GM12878 (cell line): Measurements from ENCODE around the gene TMEM237. TPM values are rescaled to one million over a fixed set of nuclear protein-coding genes. Genes with fewer than 3 reads are reported as not detected.

Experiments
- ATAC-seq: fragments of 200-7000 bp; cut with Tn5 transposase; 3 replicates; pipeline ENCODE4 v1.9.1; 2020; ENCODE audit warnings: mild to moderate bottlenecking, moderate library complexity
- BruUV-seq: library from RNA; stranded (reverse); fragments of 400-500 nt; replicated peaks from 2 replicates; lab custom pipeline; 2021; lab: Mats Ljungman, UMichigan
- CTCF ChIA-PET: fragments of 300-600 bp; sonication (Branson Sonifier 250); formaldehyde crosslinking; extraction: SDS; loops from one replicate; lab custom pipeline; 2021; ENCODE audit warnings: inconsistent platforms; lab: Yijun Ruan, JAX
- POLR2A ChIA-PET: fragments of 350-600 bp; formaldehyde crosslinking; extraction: SDS; loops from one replicate; lab custom pipeline; 2021; ENCODE audit warnings: inconsistent platforms; lab: Charles Lee
- RAD21 ChIA-PET: fragments of 300-600 bp; sonication (Branson Sonifier 250); formaldehyde crosslinking; loops from one replicate; lab custom pipeline; 2023; ENCODE audit warnings: antibody characterized with exemption; ENCODE audit not compliant: unreplicated experiment; lab: Charles Lee
- SMC1A ChIA-PET: fragments of 300-600 bp; sonication (Branson Sonifier 250); formaldehyde crosslinking; loops from one replicate; lab custom pipeline; 2023; ENCODE audit not compliant: unreplicated experiment, uncharacterized antibody; lab: Charles Lee
- DNase-seq: peaks from one replicate; pipeline ENCODE4 v3.0.0-alpha.2; 2011; ENCODE audit warnings: low read depth, low spot score
- FAIRE-seq: peaks from 3 replicates; lab custom pipeline; 2011; peaks lifted over from hg19 to GRCh38; lab: Jason Lieb, UNC
- H2AFZ ChIP-seq: 2 replicates; pipeline ENCODE4 v1.6.0; 2011; ENCODE audit warnings: low read depth, low read length, control low read depth; ENCODE audit not compliant: control insufficient read depth
- H3K27ac ChIP-seq: 2 replicates; pipeline ENCODE4 v1.5.1; 2011; ENCODE audit warnings: control low read depth; ENCODE audit not compliant: control insufficient read depth, insufficient read depth
- H3K27me3 ChIP-seq, 2 experiments: replicated peaks in 1 of 2; 2 replicates each; pipeline versions ENCODE4 v1.6.0 to v1.6.1; 2011; ENCODE audit warnings: low read length in 1 of 2; ENCODE audit not compliant: control insufficient read depth in 2 of 2, insufficient read depth in 2 of 2
- H3K36me3 ChIP-seq, 2 experiments: 2 replicates each; pipeline ENCODE4 v1.5.1; 2011; ENCODE audit warnings: low read length in 1 of 2; ENCODE audit not compliant: control insufficient read depth in 2 of 2, insufficient read depth in 2 of 2
- H3K4me1 ChIP-seq: 2 replicates; pipeline ENCODE4 v1.6.1; 2011; ENCODE audit warnings: mild to moderate bottlenecking, low read length, moderate library complexity, mixed read lengths; ENCODE audit not compliant: control insufficient read depth, insufficient read depth
- H3K4me2 ChIP-seq: 2 replicates; pipeline ENCODE4 v1.6.0; 2011; ENCODE audit warnings: control low read depth; ENCODE audit not compliant: control insufficient read depth, insufficient read depth
- H3K4me3 ChIP-seq: fragments of 200-600 bp; sonication (generic); 2 replicates; pipeline ENCODE4 v1.5.1; 2016
- H3K79me2 ChIP-seq: 2 replicates; pipeline ENCODE4 v1.6.0; 2011; ENCODE audit warnings: low read length; ENCODE audit not compliant: control insufficient read depth, insufficient read depth
- H3K9ac ChIP-seq: 2 replicates; pipeline ENCODE4 v1.8.0; 2011; ENCODE audit warnings: low read length, control low read depth, mixed read lengths; ENCODE audit not compliant: control insufficient read depth, insufficient read depth
- H3K9me3 ChIP-seq: replicated peaks from 3 replicates; pipeline ENCODE4 v1.5.1; 2011; ENCODE audit warnings: mild to moderate bottlenecking, low read length; ENCODE audit not compliant: control insufficient read depth, insufficient read depth
- H4K20me1 ChIP-seq: 2 replicates; pipeline ENCODE4 v1.6.0; 2011; ENCODE audit not compliant: control insufficient read depth, insufficient read depth
- BHLHE40 ChIP-seq, 2 experiments: fragments of 450-650 bp in 1 of 2; IDR thresholded peaks; 2 replicates each; pipeline ENCODE4 v1.6.1; 2011 to 2017; ENCODE audit warnings: low read depth in 2 of 2, borderline replicate concordance in 1 of 2, improper control_type of control experiment in 1 of 2, low read length in 1 of 2, mild to moderate bottlenecking in 1 of 2
- CREB1 ChIP-seq: IDR thresholded peaks from 2 replicates; pipeline ENCODE4 v1.6.1; 2012; ENCODE audit warnings: low read depth, mild to moderate bottlenecking, inconsistent platforms
- CUX1 ChIP-seq: IDR thresholded peaks from 2 replicates; pipeline ENCODE4 v1.6.1; 2012; ENCODE audit warnings: improper control_type of control experiment, low read depth, low read length; ENCODE audit not compliant: insufficient replicate concordance
- GABPA ChIP-seq: IDR thresholded peaks from 2 replicates; pipeline ENCODE4 v1.6.1; 2014; ENCODE audit warnings: antibody characterized with exemption, low read depth, mild to moderate bottlenecking, inconsistent platforms
- LARP7 ChIP-seq: fragments of 450-650 bp; IDR thresholded peaks from 2 replicates; pipeline ENCODE4 v1.6.1; 2017; ENCODE audit warnings: mild to moderate bottlenecking
- MXI1 ChIP-seq: fragments of 150-350 bp; IDR thresholded peaks from 2 replicates; pipeline ENCODE4 v1.6.1; 2011; ENCODE audit warnings: low read depth, mild to moderate bottlenecking, inconsistent platforms, low read length, improper control_type of control experiment
- NFYB ChIP-seq: IDR thresholded peaks from 2 replicates; pipeline ENCODE4 v1.6.1; 2011; ENCODE audit warnings: low read depth, mild to moderate bottlenecking, low read length, improper control_type of control experiment, moderate library complexity; ENCODE audit not compliant: insufficient read depth
- SIN3A ChIP-seq: IDR thresholded peaks from 2 replicates; pipeline ENCODE4 v1.6.1; 2012; ENCODE audit warnings: low read depth, low read length, improper control_type of control experiment
- ZNF24 ChIP-seq: fragments of 450-650 bp; IDR thresholded peaks from 2 replicates; pipeline ENCODE4 v1.6.1; 2017; ENCODE audit warnings: antibody characterized with exemption, mild to moderate bottlenecking
- WGBS: methylation state at CpG from one replicate; pipeline ENCODE4 v1.1.6; 2016; ENCODE audit warnings: low lambda C conversion rate; ENCODE audit not compliant: insufficient replicate concordance, insufficient coverage; ENCODE audit errors: missing lambda C conversion rate; 5-methylcytosine and 5-hydroxymethylcytosine counted together
- in situ Hi-C: fragments of 300-500 bp; cut with MboI; formaldehyde crosslinking; loops from 9 replicates; pipeline ENCODE4 v1.14.3; 2018; ENCODE audit warnings: mixed read lengths
- intact Hi-C: fragments of 100-400 bp; cut with micrococcal nuclease; formaldehyde crosslinking; loops from one replicate; pipeline ENCODE4 v1.14.2; 2022; ENCODE audit not compliant: unreplicated experiment
- polyA plus RNA-seq, 11 experiments: library from polyadenylated mRNA; depleted of rRNA in 4 of 11; unstranded in 6 of 11; stranded (reverse) in 5 of 11; fragments of >200 nt; fragmentation: Nextera tagmentation in 4 of 11; fragmentation: Illumina TruSeq in 1 of 11; extraction: Ambion mirVana in 4 of 11; extraction: Trizol in 1 of 11; gene quantifications; 1 replicate in 1 of 11; 2 replicates in 10 of 11; pipeline versions ENCODE4 v1.2.1 to v1.2.3, GENCODE V29; 2011 to 2016; ENCODE audit warnings: inconsistent platforms in 2 of 11, missing spikeins in 2 of 11, low read depth in 1 of 11
- total RNA-seq, 4 experiments: library from RNA; depleted of rRNA in 3 of 4; stranded (reverse); fragments of >200 nt in 3 of 4; fragmentation: Illumina TruSeq in 1 of 4; extraction: Trizol in 1 of 4; gene quantifications; 2 replicates each; pipeline versions ENCODE4 v1.2.1 to v1.2.3, GENCODE V29; 2013 to 2021
- TF ChIP-seq, protein P1 (sequence below): fragments of 450-650 bp; IDR thresholded peaks from 2 replicates; pipeline ENCODE4 v1.6.1; 2017; ENCODE audit warnings: antibody characterized with exemption, mild to moderate bottlenecking, moderate library complexity
- TF ChIP-seq, protein P2 (sequence below): fragments of 450-650 bp; IDR thresholded peaks from 2 replicates; pipeline ENCODE4 v1.6.1; 2016; ENCODE audit warnings: mild to moderate bottlenecking
- TF ChIP-seq, protein P3 (sequence below): fragments of 450-650 bp; formaldehyde crosslinking; IDR thresholded peaks from 2 replicates; pipeline ENCODE4 v1.5.0; 2022; ENCODE audit warnings: mild to moderate bottlenecking, missing genetic modification characterization

TMEM237 gene
- total and polyA plus RNA-seq, 10 of the 15 experiments (the other 5 are each of a cell fraction or from before 2014, with no cell fraction given) = 15.0 to 43.7 (median 29.3) TPM

DNA sequence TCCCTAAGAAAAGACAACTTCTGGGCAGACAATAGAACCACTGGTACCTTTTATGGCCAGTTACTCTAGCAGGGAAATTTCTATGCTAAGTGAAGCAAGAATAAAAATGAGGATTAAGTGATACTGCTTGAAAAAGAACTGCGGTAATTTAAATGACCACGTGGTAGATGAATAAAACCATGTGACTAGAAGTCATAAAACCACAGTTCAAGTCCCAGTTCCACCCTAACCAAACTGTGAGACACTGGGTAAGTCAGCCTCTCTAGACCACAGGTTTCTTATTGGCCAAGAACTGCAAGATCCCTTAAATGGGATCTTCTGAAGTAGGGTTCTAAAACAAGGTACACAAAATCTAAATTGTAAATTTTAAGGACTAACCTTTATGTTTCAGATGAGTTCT is 12.7 kb downstream of the TMEM237 start:
- no peak for ATAC-seq
- no peak for TF ChIP-seq SIN3A
- TF ChIP-seq, protein P1, sequence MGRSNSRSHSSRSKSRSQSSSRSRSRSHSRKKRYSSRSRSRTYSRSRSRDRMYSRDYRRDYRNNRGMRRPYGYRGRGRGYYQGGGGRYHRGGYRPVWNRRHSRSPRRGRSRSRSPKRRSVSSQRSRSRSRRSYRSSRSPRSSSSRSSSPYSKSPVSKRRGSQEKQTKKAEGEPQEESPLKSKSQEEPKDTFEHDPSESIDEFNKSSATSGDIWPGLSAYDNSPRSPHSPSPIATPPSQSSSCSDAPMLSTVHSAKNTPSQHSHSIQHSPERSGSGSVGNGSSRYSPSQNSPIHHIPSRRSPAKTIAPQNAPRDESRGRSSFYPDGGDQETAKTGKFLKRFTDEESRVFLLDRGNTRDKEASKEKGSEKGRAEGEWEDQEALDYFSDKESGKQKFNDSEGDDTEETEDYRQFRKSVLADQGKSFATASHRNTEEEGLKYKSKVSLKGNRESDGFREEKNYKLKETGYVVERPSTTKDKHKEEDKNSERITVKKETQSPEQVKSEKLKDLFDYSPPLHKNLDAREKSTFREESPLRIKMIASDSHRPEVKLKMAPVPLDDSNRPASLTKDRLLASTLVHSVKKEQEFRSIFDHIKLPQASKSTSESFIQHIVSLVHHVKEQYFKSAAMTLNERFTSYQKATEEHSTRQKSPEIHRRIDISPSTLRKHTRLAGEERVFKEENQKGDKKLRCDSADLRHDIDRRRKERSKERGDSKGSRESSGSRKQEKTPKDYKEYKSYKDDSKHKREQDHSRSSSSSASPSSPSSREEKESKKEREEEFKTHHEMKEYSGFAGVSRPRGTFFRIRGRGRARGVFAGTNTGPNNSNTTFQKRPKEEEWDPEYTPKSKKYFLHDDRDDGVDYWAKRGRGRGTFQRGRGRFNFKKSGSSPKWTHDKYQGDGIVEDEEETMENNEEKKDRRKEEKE = no peak
- TF ChIP-seq CREB1 = no peak
- TF ChIP-seq CUX1 = no peak
- TF ChIP-seq LARP7 = no peak
- no peak for TF ChIP-seq GABPA
- TF ChIP-seq, protein P2, sequence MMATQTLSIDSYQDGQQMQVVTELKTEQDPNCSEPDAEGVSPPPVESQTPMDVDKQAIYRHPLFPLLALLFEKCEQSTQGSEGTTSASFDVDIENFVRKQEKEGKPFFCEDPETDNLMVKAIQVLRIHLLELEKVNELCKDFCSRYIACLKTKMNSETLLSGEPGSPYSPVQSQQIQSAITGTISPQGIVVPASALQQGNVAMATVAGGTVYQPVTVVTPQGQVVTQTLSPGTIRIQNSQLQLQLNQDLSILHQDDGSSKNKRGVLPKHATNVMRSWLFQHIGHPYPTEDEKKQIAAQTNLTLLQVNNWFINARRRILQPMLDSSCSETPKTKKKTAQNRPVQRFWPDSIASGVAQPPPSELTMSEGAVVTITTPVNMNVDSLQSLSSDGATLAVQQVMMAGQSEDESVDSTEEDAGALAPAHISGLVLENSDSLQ = no peak
- no peak for TF ChIP-seq MXI1
- TF ChIP-seq, protein P3, sequence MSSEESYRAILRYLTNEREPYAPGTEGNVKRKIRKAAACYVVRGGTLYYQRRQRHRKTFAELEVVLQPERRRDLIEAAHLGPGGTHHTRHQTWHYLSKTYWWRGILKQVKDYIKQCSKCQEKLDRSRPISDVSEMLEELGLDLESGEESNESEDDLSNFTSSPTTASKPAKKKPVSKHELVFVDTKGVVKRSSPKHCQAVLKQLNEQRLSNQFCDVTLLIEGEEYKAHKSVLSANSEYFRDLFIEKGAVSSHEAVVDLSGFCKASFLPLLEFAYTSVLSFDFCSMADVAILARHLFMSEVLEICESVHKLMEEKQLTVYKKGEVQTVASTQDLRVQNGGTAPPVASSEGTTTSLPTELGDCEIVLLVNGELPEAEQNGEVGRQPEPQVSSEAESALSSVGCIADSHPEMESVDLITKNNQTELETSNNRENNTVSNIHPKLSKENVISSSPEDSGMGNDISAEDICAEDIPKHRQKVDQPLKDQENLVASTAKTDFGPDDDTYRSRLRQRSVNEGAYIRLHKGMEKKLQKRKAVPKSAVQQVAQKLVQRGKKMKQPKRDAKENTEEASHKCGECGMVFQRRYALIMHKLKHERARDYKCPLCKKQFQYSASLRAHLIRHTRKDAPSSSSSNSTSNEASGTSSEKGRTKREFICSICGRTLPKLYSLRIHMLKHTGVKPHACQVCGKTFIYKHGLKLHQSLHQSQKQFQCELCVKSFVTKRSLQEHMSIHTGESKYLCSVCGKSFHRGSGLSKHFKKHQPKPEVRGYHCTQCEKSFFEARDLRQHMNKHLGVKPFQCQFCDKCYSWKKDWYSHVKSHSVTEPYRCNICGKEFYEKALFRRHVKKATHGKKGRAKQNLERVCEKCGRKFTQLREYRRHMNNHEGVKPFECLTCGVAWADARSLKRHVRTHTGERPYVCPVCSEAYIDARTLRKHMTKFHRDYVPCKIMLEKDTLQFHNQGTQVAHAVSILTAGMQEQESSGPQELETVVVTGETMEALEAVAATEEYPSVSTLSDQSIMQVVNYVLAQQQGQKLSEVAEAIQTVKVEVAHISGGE (CRISPR knock-in tag) = no peak
- TF ChIP-seq NFYB = no peak
- no peak for TF ChIP-seq ZNF24
- no peak for TF ChIP-seq BHLHE40 (IDR thresholded peaks at IDR 0.05; ENCODE audit: borderline replicate concordance in 1 of 2, low read depth in 2 of 2, low read length in 1 of 2)
- Histone ChIP-seq H3K36me3 (no peaks in the 10 kb centered on the region; a peak in 3 of 4 replicates), H2AFZ (no peak overlapping the region), H3K4me1 (no peaks in the 10 kb centered on the region), H3K9ac (no peak overlapping the region), H3K4me2 (no peak overlapping the region), H3K27ac (no peak overlapping the region), H3K27me3 (no peaks in the 10 kb centered on the region), H3K9me3 (no peaks in the 10 kb centered on the region; the same call in 2 of the 3 replicates), H3K79me2 (no peaks in the 10 kb centered on the region), H3K4me3 (no peak overlapping the region), H4K20me1 (no peaks in the 10 kb centered on the region)
- ChIA-PET SMC1A (no interaction called here), POLR2A (no interaction called here), CTCF (no interaction called here), RAD21 (no interaction called here)
- FAIRE-seq = no peak
- in situ Hi-C loops = no loop called here
- no TSS peak for BruUV-seq
- no peak for DNase-seq
- WGBS = 89% methylated on average over 2 of the region's 2 CpGs
- intact Hi-C loops = no loop called here
